Measurements from ENCODE around the gene PRKAG1. TPM values are rescaled to one million over a fixed set of nuclear protein-coding genes. Genes with fewer than 3 reads are reported as not detected.
A peak's percentile ranks its signal among the peaks of the same experiment; 100 is the strongest.

PRKAG1 gene
- total RNA-seq, 2 donors from 2014 or later, result 27.6 to 38.1 TPM

- peaks cover 43% of the 10 kb centered on the region for H3K4me1 Mint-ChIP-seq
- H3K9me3 Mint-ChIP-seq, result no peaks in the 10 kb centered on the region
- no peak for DNase-seq
- no peak for TF ChIP-seq CTCF (conservative IDR thresholded peaks at IDR 0.05)
- peaks cover 14% of the 10 kb centered on the region for H3K36me3 ChIP-seq (ENCODE audit: control insufficient read depth, insufficient read depth, low read length)
- 6% methylated on average over 1 of the region's 1 CpG; no CpG with 5 or more reads in 1 of the 2 experiments for WGBS, 2 experiments (ENCODE audit: insufficient coverage in 1 of 2, insufficient read length in 1 of 2)
- no peaks in the 10 kb centered on the region for H3K27me3 Mint-ChIP-seq (ENCODE audit: insufficient read depth)
- peak overlapping the region; percentile 96 for H3K4me3 Mint-ChIP-seq
- H3K9me3 ChIP-seq (ENCODE audit: control insufficient read depth, low read length), result no peaks in the 10 kb centered on the region
- no peak overlapping the region for H3K27ac ChIP-seq (ENCODE audit: low read depth, low read length)
- H3K4me1 ChIP-seq (ENCODE audit: control insufficient read depth, insufficient read depth, low read length), result peaks cover 4% of the 10 kb centered on the region
- no peaks in the 10 kb centered on the region for H3K27me3 ChIP-seq (ENCODE audit: control insufficient read depth, insufficient read depth, low read length, poor library complexity, severe bottlenecking)
- peaks cover 19% of the 10 kb centered on the region for H3K36me3 Mint-ChIP-seq (ENCODE audit: low read depth)
- peak overlapping the region; percentile 93 for H3K27ac Mint-ChIP-seq
- peak overlapping the region; percentile 89 for H3K4me3 ChIP-seq (ENCODE audit: low read length)
- H3K9ac ChIP-seq (ENCODE audit: extremely low read depth, low read length, poor library complexity, severe bottlenecking), result peak overlapping the region; percentile 92
Observed at GRCh38 chr12:49059045-49059298, 40.4 kb upstream of the PRKAG1 start.

- Histone ChIP-seq H3K27me3 (ENCODE audit: control insufficient read depth, insufficient read depth, low read length, poor library complexity, severe bottlenecking) (no peaks in the 10 kb centered on the region), H3K4me1 (ENCODE audit: control insufficient read depth, insufficient read depth, low read length) (peaks cover 4% of the 10 kb centered on the region), H3K9me3 (ENCODE audit: control insufficient read depth, low read length) (no peaks in the 10 kb centered on the region), H3K27ac (ENCODE audit: low read depth, low read length) (no peak overlapping the region), H3K36me3 (ENCODE audit: control insufficient read depth, insufficient read depth, low read length) (peaks cover 19% of the 10 kb centered on the region), H3K4me3 (ENCODE audit: low read length) (peak overlapping the region; percentile 89), H3K9ac (ENCODE audit: extremely low read depth, low read length, poor library complexity, severe bottlenecking) (peak overlapping the region; percentile 92)
- Mint-ChIP-seq H3K9me3 (no peaks in the 10 kb centered on the region), H3K36me3 (ENCODE audit: low read depth) (peaks cover 24% of the 10 kb centered on the region), H3K4me1 (peaks cover 43% of the 10 kb centered on the region), H3K27ac (peak overlapping the region; percentile 93), H3K27me3 (ENCODE audit: insufficient read depth) (no peaks in the 10 kb centered on the region), H3K4me3 (peak overlapping the region; percentile 96)
- no peak for DNase-seq
- WGBS, 2 experiments (ENCODE audit: insufficient coverage in 1 of 2, insufficient read length in 1 of 2), result 4 to 18% methylated on average over 3 to 5 of the region's 5 CpGs
- TF ChIP-seq CTCF (conservative IDR thresholded peaks at IDR 0.05), result no peak
Observed at GRCh38 chr12:49058366-49059044, 39.9 kb upstream of the PRKAG1 start.

GRCh38 chr12:49057888-49058287, 39.3 kb upstream of the PRKAG1 start:
- no peak for TF ChIP-seq CTCF (conservative IDR thresholded peaks at IDR 0.05)
- no peak for DNase-seq
- H3K27ac ChIP-seq (ENCODE audit: low read depth, low read length), result no peak overlapping the region
- H3K4me1 Mint-ChIP-seq, result peaks cover 43% of the 10 kb centered on the region
- H3K36me3 Mint-ChIP-seq (ENCODE audit: low read depth), result peaks cover 30% of the 10 kb centered on the region
- no peaks in the 10 kb centered on the region for H3K9me3 Mint-ChIP-seq
- no peaks in the 10 kb centered on the region for H3K9me3 ChIP-seq (ENCODE audit: control insufficient read depth, low read length)
- H3K4me3 Mint-ChIP-seq, result peak overlapping the region; percentile 96
- H3K27me3 ChIP-seq (ENCODE audit: control insufficient read depth, insufficient read depth, low read length, poor library complexity, severe bottlenecking), result no peaks in the 10 kb centered on the region
- peaks cover 25% of the 10 kb centered on the region for H3K36me3 ChIP-seq (ENCODE audit: control insufficient read depth, insufficient read depth, low read length)
- H3K27me3 Mint-ChIP-seq (ENCODE audit: insufficient read depth), result no peaks in the 10 kb centered on the region
- H3K27ac Mint-ChIP-seq, result peak overlapping the region; percentile 52
- 43% methylated on average over 4 of the region's 4 CpGs; no CpG with 5 or more reads in 1 of the 2 experiments for WGBS, 2 experiments (ENCODE audit: insufficient coverage in 1 of 2, insufficient read length in 1 of 2)
- H3K4me1 ChIP-seq (ENCODE audit: control insufficient read depth, insufficient read depth, low read length), result peaks cover 4% of the 10 kb centered on the region
- H3K4me3 ChIP-seq (ENCODE audit: low read length), result peak overlapping the region; percentile 89
- no peak overlapping the region for H3K9ac ChIP-seq (ENCODE audit: extremely low read depth, low read length, poor library complexity, severe bottlenecking)
